K562 (cell line): Measurements from ENCODE around the gene FAF2. TPM values are rescaled to one million over a fixed set of nuclear protein-coding genes. Genes with fewer than 3 reads are reported as not detected.

Experiments
- CBX2 ChIP-seq: fragments of 200-600 bp; sonication (generic); IDR thresholded peaks from one replicate; pipeline ENCODE4 v1.6.1; 2012; ENCODE audit warnings: mild to moderate bottlenecking, low read length, inconsistent platforms; ENCODE audit not compliant: insufficient read depth, poor library complexity, severe bottlenecking
- E2F1 ChIP-seq: sonication (generic); formaldehyde crosslinking; IDR thresholded peaks from 2 replicates; pipeline ENCODE4 v1.8.1; 2023; ENCODE audit warnings: mild to moderate bottlenecking, missing genetic modification reagents, moderate library complexity
- HNRNPL ChIP-seq: fragments of 200-400 bp; formaldehyde crosslinking; IDR thresholded peaks from 2 replicates; pipeline ENCODE4 v1.6.1; 2017; ENCODE audit warnings: low read depth, mild to moderate bottlenecking, low read length
- ILK ChIP-seq: fragments of 450-650 bp; IDR thresholded peaks from 2 replicates; pipeline ENCODE4 v1.6.1; 2016; ENCODE audit warnings: missing genetic modification characterization, low read depth, mild to moderate bottlenecking, missing compliant biosample characterization, moderate library complexity, borderline replicate concordance
- SAFB2 ChIP-seq: fragments of 200-400 bp; formaldehyde crosslinking; IDR thresholded peaks from 2 replicates; pipeline ENCODE4 v1.6.1; 2018; ENCODE audit warnings: borderline replicate concordance, low read length, low read depth, moderate library complexity; ENCODE audit not compliant: severe bottlenecking
- SNAPC5 ChIP-seq: fragments of 250-450 bp; sonication (Bioruptor Pico); IDR thresholded peaks from 2 replicates; pipeline ENCODE4 v1.8.0; 2021; ENCODE audit warnings: moderate library complexity, mild to moderate bottlenecking, inconsistent platforms
- ZNF165 ChIP-seq: fragments of 250-450 bp; sonication (Bioruptor Pico); IDR thresholded peaks from 2 replicates; pipeline ENCODE4 v1.4.0; 2020; ENCODE audit warnings: borderline replicate concordance
- ZNF224 ChIP-seq: sonication (generic); formaldehyde crosslinking; IDR thresholded peaks from 2 replicates; pipeline ENCODE4 v1.8.0; 2022; ENCODE audit warnings: mild to moderate bottlenecking, missing genetic modification reagents
- polyA plus RNA-seq, 8 experiments: library from polyadenylated mRNA; depleted of rRNA in 4 of 8; stranded (reverse) in 5 of 8; unstranded in 3 of 8; fragments of >200 nt; fragmentation: Nextera tagmentation in 2 of 8; fragmentation: Illumina TruSeq in 1 of 8; extraction: Ambion mirVana in 2 of 8; extraction: Trizol in 1 of 8; gene quantifications; 2 replicates each; pipeline versions ENCODE4 v1.2.1 to v1.2.3, GENCODE V29; 2011 to 2014; ENCODE audit warnings: inconsistent platforms in 1 of 8, missing spikeins in 1 of 8
- total RNA-seq, 7 experiments: library from RNA; depleted of rRNA in 6 of 7; stranded (reverse); fragments of >200 nt in 6 of 7; fragmentation: Illumina TruSeq in 2 of 7; extraction: Trizol in 2 of 7; gene quantifications; 2 replicates each; pipeline versions ENCODE4 v1.2.1 to v1.2.3, GENCODE V29; 2011 to 2021; ENCODE audit warnings: low replicate concordance in 1 of 7
- TF ChIP-seq, protein P1 (sequence below): fragments of 450-650 bp; IDR thresholded peaks from 2 replicates; pipeline ENCODE4 v1.7.1; 2018; ENCODE audit warnings: mild to moderate bottlenecking, low read depth; ENCODE audit not compliant: partially characterized antibody
- TF ChIP-seq, protein P2 (sequence below), 2 experiments: fragments of 150-350 bp in 1 of 2; IDR thresholded peaks; 2 replicates each; pipeline ENCODE4 v1.6.1; 2012 to 2016; ENCODE audit warnings: low read depth in 2 of 2, low read length in 2 of 2, mild to moderate bottlenecking in 1 of 2, moderate library complexity in 1 of 2

FAF2 gene
- total and polyA plus RNA-seq, 9 of the 15 experiments (the other 6 are each of a cell fraction or from before 2014, with no cell fraction given): 25.0 to 44.6 (median 36.1) TPM

- TF ChIP-seq HNRNPL (peak; percentile 80; the same call in 1 of the 2 replicates), SAFB2 (no peak), CBX2 (no peak), ILK (tag) (no peak), ZNF165 (CRISPR knock-in tag) (no peak), E2F1 (CRISPR knock-in tag) (no peak), SNAPC5 (CRISPR knock-in tag) (no peak), ZNF224 (CRISPR knock-in tag) (no peak)
- TF ChIP-seq, protein P1, sequence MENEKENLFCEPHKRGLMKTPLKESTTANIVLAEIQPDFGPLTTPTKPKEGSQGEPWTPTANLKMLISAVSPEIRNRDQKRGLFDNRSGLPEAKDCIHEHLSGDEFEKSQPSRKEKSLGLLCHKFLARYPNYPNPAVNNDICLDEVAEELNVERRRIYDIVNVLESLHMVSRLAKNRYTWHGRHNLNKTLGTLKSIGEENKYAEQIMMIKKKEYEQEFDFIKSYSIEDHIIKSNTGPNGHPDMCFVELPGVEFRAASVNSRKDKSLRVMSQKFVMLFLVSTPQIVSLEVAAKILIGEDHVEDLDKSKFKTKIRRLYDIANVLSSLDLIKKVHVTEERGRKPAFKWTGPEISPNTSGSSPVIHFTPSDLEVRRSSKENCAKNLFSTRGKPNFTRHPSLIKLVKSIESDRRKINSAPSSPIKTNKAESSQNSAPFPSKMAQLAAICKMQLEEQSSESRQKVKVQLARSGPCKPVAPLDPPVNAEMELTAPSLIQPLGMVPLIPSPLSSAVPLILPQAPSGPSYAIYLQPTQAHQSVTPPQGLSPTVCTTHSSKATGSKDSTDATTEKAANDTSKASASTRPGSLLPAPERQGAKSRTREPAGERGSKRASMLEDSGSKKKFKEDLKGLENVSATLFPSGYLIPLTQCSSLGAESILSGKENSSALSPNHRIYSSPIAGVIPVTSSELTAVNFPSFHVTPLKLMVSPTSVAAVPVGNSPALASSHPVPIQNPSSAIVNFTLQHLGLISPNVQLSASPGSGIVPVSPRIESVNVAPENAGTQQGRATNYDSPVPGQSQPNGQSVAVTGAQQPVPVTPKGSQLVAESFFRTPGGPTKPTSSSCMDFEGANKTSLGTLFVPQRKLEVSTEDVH: no peak
- TF ChIP-seq, protein P2, sequence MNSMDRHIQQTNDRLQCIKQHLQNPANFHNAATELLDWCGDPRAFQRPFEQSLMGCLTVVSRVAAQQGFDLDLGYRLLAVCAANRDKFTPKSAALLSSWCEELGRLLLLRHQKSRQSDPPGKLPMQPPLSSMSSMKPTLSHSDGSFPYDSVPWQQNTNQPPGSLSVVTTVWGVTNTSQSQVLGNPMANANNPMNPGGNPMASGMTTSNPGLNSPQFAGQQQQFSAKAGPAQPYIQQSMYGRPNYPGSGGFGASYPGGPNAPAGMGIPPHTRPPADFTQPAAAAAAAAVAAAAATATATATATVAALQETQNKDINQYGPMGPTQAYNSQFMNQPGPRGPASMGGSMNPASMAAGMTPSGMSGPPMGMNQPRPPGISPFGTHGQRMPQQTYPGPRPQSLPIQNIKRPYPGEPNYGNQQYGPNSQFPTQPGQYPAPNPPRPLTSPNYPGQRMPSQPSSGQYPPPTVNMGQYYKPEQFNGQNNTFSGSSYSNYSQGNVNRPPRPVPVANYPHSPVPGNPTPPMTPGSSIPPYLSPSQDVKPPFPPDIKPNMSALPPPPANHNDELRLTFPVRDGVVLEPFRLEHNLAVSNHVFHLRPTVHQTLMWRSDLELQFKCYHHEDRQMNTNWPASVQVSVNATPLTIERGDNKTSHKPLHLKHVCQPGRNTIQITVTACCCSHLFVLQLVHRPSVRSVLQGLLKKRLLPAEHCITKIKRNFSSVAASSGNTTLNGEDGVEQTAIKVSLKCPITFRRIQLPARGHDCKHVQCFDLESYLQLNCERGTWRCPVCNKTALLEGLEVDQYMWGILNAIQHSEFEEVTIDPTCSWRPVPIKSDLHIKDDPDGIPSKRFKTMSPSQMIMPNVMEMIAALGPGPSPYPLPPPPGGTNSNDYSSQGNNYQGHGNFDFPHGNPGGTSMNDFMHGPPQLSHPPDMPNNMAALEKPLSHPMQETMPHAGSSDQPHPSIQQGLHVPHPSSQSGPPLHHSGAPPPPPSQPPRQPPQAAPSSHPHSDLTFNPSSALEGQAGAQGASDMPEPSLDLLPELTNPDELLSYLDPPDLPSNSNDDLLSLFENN (IDR thresholded peaks at IDR 0.05; ENCODE audit: low read depth in 2 of 2, low read length in 2 of 2): no peak
Measured at GRCh38 chr5:176415952-176416924, 31.9 kb upstream of the FAF2 start, which contains the start of gene CLTB (continued).
